OCI-LY3 (cell line): ENCODE measurements around the gene DYNLT2B.
"Not testable (repeated sequence)": the region's sequence is repeated elsewhere in the genome, so short reads cannot be mapped to it uniquely, and the experiment has no call there.

ENCODE experiments used
- H2AFZ ChIP-seq: fragments of 200-600, 300-600 bp; shearing (Covaris generic); 2 replicates; pipeline ENCODE4 v1.6.0; 2014; ENCODE audit warnings: antibody characterized with exemption, low read depth, low read length
- H3K27ac ChIP-seq: fragments of 200-600, 300-600 bp; sonication (generic); 2 replicates; pipeline ENCODE4 v1.5.1; 2014; ENCODE audit warnings: mild to moderate bottlenecking, low read length, moderate library complexity, mixed read lengths
- H3K27me3 ChIP-seq: fragments of 200-600, 300-600 bp; sonication (generic); 2 replicates; pipeline ENCODE4 v1.6.1; 2014; ENCODE audit warnings: low read depth, low read length, mixed read lengths
- H3K36me3 ChIP-seq: fragments of 200-600, 300-600 bp; sonication (generic); replicated peaks from 2 replicates; pipeline ENCODE3; 2014; ENCODE audit warnings: low read depth, low read length, mixed read lengths
- H3K4me1 ChIP-seq: fragments of 300-600, 200-600 bp; sonication (generic); 2 replicates; pipeline ENCODE4 v1.6.1; 2014; ENCODE audit warnings: low read length, mixed read lengths
- H3K4me2 ChIP-seq: fragments of 200-600, 300-600 bp; sonication (generic); 2 replicates; pipeline ENCODE4 v1.6.1; 2014; ENCODE audit warnings: low read length, mixed read lengths
- H3K4me3 ChIP-seq: fragments of 300-600, 200-600 bp; sonication (generic); 2 replicates; pipeline ENCODE4 v1.5.1; 2014; ENCODE audit warnings: antibody characterized with exemption, mild to moderate bottlenecking, low read length, moderate library complexity
- H3K79me2 ChIP-seq: fragments of 300-600, 200-600 bp; shearing (Covaris generic); 2 replicates; pipeline ENCODE4 v1.6.1; 2014; ENCODE audit warnings: mild to moderate bottlenecking, low read length, mixed read lengths
- H3K9ac ChIP-seq: fragments of 300-600, 200-600 bp; shearing (Covaris generic); 2 replicates; pipeline ENCODE4 v1.6.0; 2014; ENCODE audit warnings: mild to moderate bottlenecking, low read length, moderate library complexity
- H3K9me3 ChIP-seq: fragments of 200-600, 300-600 bp; shearing (Covaris generic); 2 replicates; pipeline ENCODE4 v1.6.1; 2014; ENCODE audit warnings: low read length, mixed read lengths; ENCODE audit not compliant: insufficient read depth
- H4K20me1 ChIP-seq: fragments of 200-600, 300-600 bp; sonication (generic); 2 replicates; pipeline ENCODE4 v1.6.1; 2016; ENCODE audit warnings: low read length, mixed read lengths; ENCODE audit not compliant: insufficient read depth
- CTCF ChIP-seq: fragments of 200-600, 300-600 bp; sonication (generic); IDR thresholded peaks from 2 replicates; pipeline ENCODE4 v1.5.1; 2014; ENCODE audit warnings: antibody characterized with exemption, low read length, low read depth
- EZH2phosphoT487 ChIP-seq: fragments of 200-600 bp; shearing (Covaris generic); IDR thresholded peaks from 2 replicates; pipeline ENCODE4 v1.6.1; 2018; ENCODE audit warnings: antibody characterized with exemption, mixed run types, low read depth

DYNLT2B gene

GRCh38 chr3:196317687-196318467 lies at the start of gene DYNLT2B:
TSS of gene DYNLT2B (minus strand) at chr3:196318240. CDS start at chr3:196318152, 88 bp downstream.
- Histone ChIP-seq H3K79me2 (peaks cover 8% of the 10 kb centered on the region), H3K27ac (peak within 1 kb of the TSS; percentile 67), H4K20me1 (no peaks in the 10 kb centered on the region), H3K4me2 (peak within 1 kb of the TSS; percentile 61), H3K4me3 (peak within 1 kb of the TSS; percentile 89), H3K27me3 (no peaks in the 10 kb centered on the region), H3K36me3 (no peaks in the 10 kb centered on the region), H3K9ac (peak within 1 kb of the TSS; percentile 86), H2AFZ (peak within 1 kb of the TSS; percentile 86), H3K9me3 (no peaks in the 10 kb centered on the region), H3K4me1 (no peaks in the 10 kb centered on the region)
- TF ChIP-seq EZH2phosphoT487 (no peak), CTCF (no peak)

GRCh38 chr3:196365736-196366135 lies 47.7 kb upstream of the DYNLT2B start:
- H3K9me3 ChIP-seq: no peaks in the 10 kb centered on the region
- peaks cover 23% of the 10 kb centered on the region for H3K36me3 ChIP-seq
- H2AFZ ChIP-seq: no peak overlapping the region
- H3K27ac ChIP-seq: no peak overlapping the region
- peaks cover 3% of the 10 kb centered on the region for H4K20me1 ChIP-seq
- no peak overlapping the region for H3K9ac ChIP-seq
- no peaks in the 10 kb centered on the region for H3K79me2 ChIP-seq
- no peak overlapping the region for H3K4me2 ChIP-seq
- TF ChIP-seq CTCF (no peak), EZH2phosphoT487 (no peak)
- no peak overlapping the region for H3K4me3 ChIP-seq
- no peaks in the 10 kb centered on the region for H3K27me3 ChIP-seq
- H3K4me1 ChIP-seq: no peaks in the 10 kb centered on the region

GRCh38 chr3:196360586-196360985 lies 42.5 kb upstream of the DYNLT2B start:
- no peak overlapping the region for H3K27ac ChIP-seq

GRCh38 chr3:196358540-196358939 lies 40.5 kb upstream of the DYNLT2B start:
- peaks cover 50% of the 10 kb centered on the region for H3K36me3 ChIP-seq
- H4K20me1 ChIP-seq, H3K27ac ChIP-seq: not testable (repeated sequence)

More at GRCh38 chr3:196360586-196360985, 42.5 kb upstream of the DYNLT2B start:
- Histone ChIP-seq H3K4me3 (no peak overlapping the region), H3K9ac (no peak overlapping the region), H3K9me3 (no peaks in the 10 kb centered on the region), H4K20me1 (peaks cover 3% of the 10 kb centered on the region; the same call in 1 of the 2 replicates), H3K36me3 (peaks cover 46% of the 10 kb centered on the region), H3K4me2 (no peak overlapping the region), H3K79me2 (no peaks in the 10 kb centered on the region), H3K4me1 (no peaks in the 10 kb centered on the region), H3K27me3 (no peaks in the 10 kb centered on the region), H2AFZ (no peak overlapping the region)
- TF ChIP-seq CTCF: no peak
- no peak for TF ChIP-seq EZH2phosphoT487

More at GRCh38 chr3:196358540-196358939, 40.5 kb upstream of the DYNLT2B start:
- H3K4me3 ChIP-seq, H3K9me3 ChIP-seq, H2AFZ ChIP-seq, H3K27me3 ChIP-seq, H3K79me2 ChIP-seq, H3K9ac ChIP-seq, H3K4me2 ChIP-seq, H3K4me1 ChIP-seq: not testable (repeated sequence)
